ENCODE measurements around the gene LMNA.
"Not testable (repeated sequence)": the region's sequence is repeated elsewhere in the genome, so short reads cannot be mapped to it uniquely, and the experiment has no call there.

Gene LMNA

GRCh38 chr1:156164125-156164831, 49.8 kb downstream of the LMNA start:
- no peak for DNase-seq (ENCODE audit: low read depth)

DNA sequence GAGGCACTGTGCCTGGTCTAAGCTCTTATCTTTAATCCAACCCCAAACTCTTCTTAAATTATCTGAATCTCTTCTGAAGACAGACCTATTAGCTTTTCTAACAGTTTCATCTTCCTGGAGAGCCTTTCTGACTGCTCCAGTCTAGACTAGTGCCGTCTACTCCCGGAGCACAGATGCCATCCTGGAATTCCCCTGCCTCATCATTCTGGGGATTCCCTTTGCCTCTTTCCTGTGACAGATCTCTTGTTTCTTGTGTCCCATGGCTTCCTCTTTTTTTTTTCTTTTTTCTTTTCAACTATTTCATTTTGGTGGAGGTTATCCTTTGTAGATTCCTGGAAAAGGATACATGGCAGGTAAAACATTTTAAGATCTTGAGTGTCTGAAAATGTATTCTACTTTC, 50.6 kb downstream of the LMNA start:
- no peak for DNase-seq (ENCODE audit: low read depth)

DNA sequence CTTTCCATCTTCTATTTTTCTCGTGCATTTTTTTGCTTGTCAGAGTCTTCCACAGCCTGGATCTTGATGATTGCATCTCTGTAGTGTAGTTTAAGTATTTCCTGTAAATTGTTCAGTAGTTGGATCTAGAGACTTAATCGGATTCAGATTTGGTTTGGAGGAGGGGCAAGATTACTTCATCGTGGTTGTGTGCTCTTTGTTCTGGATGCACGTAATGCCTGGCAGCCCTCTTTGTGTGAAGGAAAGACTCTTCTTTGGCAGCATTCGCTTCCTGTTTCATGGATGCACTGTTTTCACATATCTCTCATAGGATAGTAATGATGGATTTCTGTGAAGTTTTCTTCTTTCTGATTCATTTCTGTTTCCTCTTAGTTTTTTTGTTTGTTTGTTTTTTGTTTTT, 53.0 kb downstream of the LMNA start:
- no peak for DNase-seq (ENCODE audit: low read depth)

DNA sequence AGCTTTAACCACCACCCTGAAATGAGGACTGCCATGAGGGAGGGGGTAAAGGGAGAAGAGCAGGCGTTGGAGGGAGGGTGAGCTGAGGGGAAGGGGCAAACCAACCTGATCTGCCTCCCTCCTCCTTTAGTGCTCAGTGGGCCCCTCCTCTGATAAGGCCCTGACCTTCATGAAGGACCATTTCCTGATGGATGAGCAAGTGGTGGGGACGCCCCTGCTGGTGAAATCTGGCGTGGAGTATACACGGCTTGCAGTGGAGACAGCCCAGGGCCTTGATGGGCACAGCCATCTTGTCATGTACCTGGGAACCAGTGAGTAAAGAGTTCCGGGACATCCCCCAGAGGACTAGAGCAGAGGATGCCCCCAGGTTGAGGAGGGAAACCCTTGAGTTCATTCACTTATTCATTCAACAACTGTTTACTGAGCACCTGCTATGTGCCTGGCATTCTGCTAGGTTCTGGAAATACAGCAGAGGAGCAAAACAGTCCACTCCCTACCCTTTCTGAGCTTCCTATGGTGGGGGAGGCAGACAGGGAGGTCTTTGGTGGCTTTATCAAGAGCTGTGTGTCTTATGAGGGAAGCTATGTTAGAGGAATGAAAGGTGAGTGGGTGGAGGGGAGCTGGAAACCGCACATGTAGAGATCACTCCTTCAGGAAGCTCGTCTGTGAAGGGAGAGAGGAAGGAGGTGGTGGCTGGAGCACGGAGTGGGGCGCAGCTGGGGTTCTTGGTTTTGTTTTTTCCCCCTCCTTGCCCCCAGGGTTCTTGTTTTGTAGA, 58.4 kb downstream of the LMNA start:
- DNase-seq (ENCODE audit: low read depth), result no peak

DNA sequence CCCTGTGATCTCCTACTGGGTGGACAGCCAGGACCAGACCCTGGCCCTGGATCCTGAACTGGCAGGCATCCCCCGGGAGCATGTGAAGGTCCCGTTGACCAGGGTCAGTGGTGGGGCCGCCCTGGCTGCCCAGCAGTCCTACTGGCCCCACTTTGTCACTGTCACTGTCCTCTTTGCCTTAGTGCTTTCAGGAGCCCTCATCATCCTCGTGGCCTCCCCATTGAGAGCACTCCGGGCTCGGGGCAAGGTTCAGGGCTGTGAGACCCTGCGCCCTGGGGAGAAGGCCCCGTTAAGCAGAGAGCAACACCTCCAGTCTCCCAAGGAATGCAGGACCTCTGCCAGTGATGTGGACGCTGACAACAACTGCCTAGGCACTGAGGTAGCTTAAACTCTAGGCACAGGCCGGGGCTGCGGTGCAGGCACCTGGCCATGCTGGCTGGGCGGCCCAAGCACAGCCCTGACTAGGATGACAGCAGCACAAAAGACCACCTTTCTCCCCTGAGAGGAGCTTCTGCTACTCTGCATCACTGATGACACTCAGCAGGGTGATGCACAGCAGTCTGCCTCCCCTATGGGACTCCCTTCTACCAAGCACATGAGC, 62.2 kb downstream of the LMNA start:
- no peak for DNase-seq (ENCODE audit: low read depth)

DNA sequence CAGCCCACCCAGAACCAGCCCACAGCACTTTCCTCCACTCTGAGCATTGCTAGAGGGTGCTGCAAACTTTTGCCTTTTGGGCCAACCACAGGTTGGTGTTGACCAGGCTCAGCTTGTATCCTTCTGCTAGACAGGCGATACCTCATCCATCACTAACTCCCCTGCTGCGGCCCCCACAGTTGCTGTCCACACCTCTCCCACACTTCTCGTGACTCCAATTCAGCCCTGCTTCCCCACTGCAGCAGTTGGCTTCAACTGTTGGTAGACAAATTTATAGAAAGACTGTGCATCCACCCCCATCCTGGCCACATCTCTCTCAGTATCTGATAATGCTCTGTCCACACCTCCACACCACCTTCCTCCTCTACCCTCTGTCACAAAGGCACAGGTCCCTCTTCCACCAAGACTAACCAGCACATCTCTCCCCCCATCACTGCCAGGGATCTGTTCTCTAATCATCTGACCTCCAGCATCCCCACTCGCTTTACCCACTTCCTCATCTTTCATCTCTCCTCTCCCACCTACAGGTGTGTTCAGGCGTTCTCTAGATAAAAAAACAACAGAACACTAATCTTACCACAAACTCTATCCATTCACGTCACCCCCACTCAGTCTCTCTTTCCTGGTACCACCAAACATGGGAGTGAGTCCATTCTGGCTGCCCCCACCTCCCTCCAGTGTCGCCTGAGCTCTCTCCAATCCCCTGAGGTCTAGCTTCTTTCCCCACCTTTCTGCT, 63.6 kb downstream of the LMNA start:
- no peak for DNase-seq (ENCODE audit: low read depth)

DNA sequence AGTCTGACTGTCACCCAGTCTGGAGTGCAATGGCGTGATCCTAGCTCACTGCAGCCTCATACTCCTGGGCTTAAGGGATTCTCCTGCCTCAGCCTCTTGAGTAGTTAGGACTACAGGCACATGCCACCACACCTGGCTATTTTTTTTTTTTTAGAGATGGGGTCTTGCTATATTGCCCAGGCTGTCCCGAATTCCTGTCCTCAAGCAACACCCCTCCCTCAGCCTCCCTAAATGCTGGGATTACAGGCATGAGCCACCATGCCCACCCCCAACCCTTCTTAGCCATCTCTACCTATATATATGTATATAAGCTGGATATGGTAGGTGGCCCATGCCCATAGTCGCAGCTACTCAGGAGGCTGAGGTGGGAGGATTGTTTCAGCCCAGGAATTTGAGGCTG, 66.0 kb downstream of the LMNA start:
- no peak for DNase-seq (ENCODE audit: low read depth)

- DNase-seq (ENCODE audit: low read depth), result not testable (repeated sequence)
Measured at GRCh38 chr1:156181391-156181924, 66.9 kb downstream of the LMNA start.

- not testable (repeated sequence) for DNase-seq (ENCODE audit: low read depth)
Measured at GRCh38 chr1:156182010-156182779, 67.7 kb downstream of the LMNA start.

GRCh38 chr1:156186347-156187177, 72.1 kb downstream of the LMNA start:
- DNase-seq (ENCODE audit: low read depth), result not testable (repeated sequence)

Measured in fibroblast of the conjunctiva (primary cell).